Hepatocyte (in vitro differentiated cells): ENCODE results near the gene GDPD5. TPM values are rescaled to one million over a fixed set of nuclear protein-coding genes. Genes with fewer than 3 reads are reported as not detected.
A peak's percentile ranks its signal among the peaks of the same experiment; 100 is the strongest.

Source experiments
- DNase-seq: peaks from one replicate; pipeline ENCODE4 v3.0.0-alpha.2; 2016; ENCODE audit warnings: low spot score
- H2AFZ ChIP-seq: fragments of 200-600 bp; sonication (generic); 2 replicates; pipeline ENCODE4 v1.6.0; 2016; ENCODE audit warnings: antibody characterized with exemption, mild to moderate bottlenecking
- H3K27ac ChIP-seq: fragments of 200-600 bp; sonication (generic); 2 replicates; pipeline ENCODE4 v1.5.1; 2016; ENCODE audit warnings: mild to moderate bottlenecking
- H3K27me3 ChIP-seq: fragments of 200-600 bp; sonication (generic); 2 replicates; pipeline ENCODE4 v1.6.1; 2016
- H3K36me3 ChIP-seq: fragments of 200-600 bp; sonication (generic); replicated peaks from 2 replicates; pipeline ENCODE4 v1.5.1; 2016; ENCODE audit warnings: low read depth; ENCODE audit not compliant: insufficient read depth
- H3K4me1 ChIP-seq: fragments of 200-600 bp; sonication (generic); 2 replicates; pipeline ENCODE4 v1.5.1; 2016; ENCODE audit warnings: mild to moderate bottlenecking, moderate library complexity; ENCODE audit not compliant: insufficient read depth
- H3K4me2 ChIP-seq: fragments of 200-600 bp; sonication (generic); 2 replicates; pipeline ENCODE4 v1.6.0; 2016
- H3K4me3 ChIP-seq: fragments of 200-600 bp; sonication (generic); 2 replicates; pipeline ENCODE4 v1.5.1; 2016; ENCODE audit warnings: mild to moderate bottlenecking
- H3K79me2 ChIP-seq: fragments of 200-600 bp; sonication (generic); 2 replicates; pipeline ENCODE4 v1.6.0; 2017; ENCODE audit warnings: mild to moderate bottlenecking
- H3K9me2 ChIP-seq: fragments of 200-600 bp; sonication (generic); replicated peaks from 2 replicates; pipeline ENCODE4 v1.6.0; 2017; ENCODE audit warnings: mild to moderate bottlenecking; ENCODE audit not compliant: insufficient read depth
- H3K9me3 ChIP-seq: fragments of 200-600 bp; sonication (generic); 2 replicates; pipeline ENCODE4 v1.5.1; 2016; ENCODE audit warnings: low read depth, mild to moderate bottlenecking
- H4K20me1 ChIP-seq: fragments of 200-600 bp; sonication (generic); 2 replicates; pipeline ENCODE4 v1.6.0; 2016; ENCODE audit warnings: mild to moderate bottlenecking; ENCODE audit not compliant: insufficient read depth, poor library complexity, severe bottlenecking
- EZH2 ChIP-seq: fragments of 200-600 bp; sonication (generic); IDR thresholded peaks from 2 replicates; pipeline ENCODE4 v1.6.1; 2016; ENCODE audit warnings: antibody characterized with exemption, mild to moderate bottlenecking, borderline replicate concordance
- EZH2phosphoT487 ChIP-seq: fragments of 200-600 bp; sonication (generic); IDR thresholded peaks from one replicate; pipeline ENCODE4 v1.6.1; 2018; ENCODE audit warnings: antibody characterized with exemption, mild to moderate bottlenecking, low read depth, moderate library complexity; ENCODE audit not compliant: unreplicated experiment, severe bottlenecking
- WGBS: methylation state at CpG from one replicate; pipeline ENCODE4 v1.1.6; 2016; ENCODE audit warnings: low lambda C conversion rate; ENCODE audit errors: missing lambda C conversion rate; 5-methylcytosine and 5-hydroxymethylcytosine counted together
- polyA plus RNA-seq: library from polyadenylated mRNA; unstranded; fragments of >200 nt; fragmentation: Nextera tagmentation; extraction: Ambion mirVana; gene quantifications from 2 replicates; pipeline ENCODE4 v1.2.1, GENCODE V29; 2016
- total RNA-seq: library from RNA; depleted of rRNA; stranded (reverse); fragments of >200 nt; gene quantifications from 2 replicates; pipeline ENCODE4 v1.2.3, GENCODE V29; 2014
- TF ChIP-seq, protein P1 (sequence below): fragments of 200-600 bp; sonication (generic); IDR thresholded peaks from 2 replicates; pipeline ENCODE4 v1.5.1; 2016; ENCODE audit warnings: antibody characterized with exemption, mild to moderate bottlenecking; ENCODE audit not compliant: poor library complexity

GDPD5 gene
- total and polyA plus RNA-seq, 2 experiments from 2014 or later = 5.2 to 8.9 TPM

DNA sequence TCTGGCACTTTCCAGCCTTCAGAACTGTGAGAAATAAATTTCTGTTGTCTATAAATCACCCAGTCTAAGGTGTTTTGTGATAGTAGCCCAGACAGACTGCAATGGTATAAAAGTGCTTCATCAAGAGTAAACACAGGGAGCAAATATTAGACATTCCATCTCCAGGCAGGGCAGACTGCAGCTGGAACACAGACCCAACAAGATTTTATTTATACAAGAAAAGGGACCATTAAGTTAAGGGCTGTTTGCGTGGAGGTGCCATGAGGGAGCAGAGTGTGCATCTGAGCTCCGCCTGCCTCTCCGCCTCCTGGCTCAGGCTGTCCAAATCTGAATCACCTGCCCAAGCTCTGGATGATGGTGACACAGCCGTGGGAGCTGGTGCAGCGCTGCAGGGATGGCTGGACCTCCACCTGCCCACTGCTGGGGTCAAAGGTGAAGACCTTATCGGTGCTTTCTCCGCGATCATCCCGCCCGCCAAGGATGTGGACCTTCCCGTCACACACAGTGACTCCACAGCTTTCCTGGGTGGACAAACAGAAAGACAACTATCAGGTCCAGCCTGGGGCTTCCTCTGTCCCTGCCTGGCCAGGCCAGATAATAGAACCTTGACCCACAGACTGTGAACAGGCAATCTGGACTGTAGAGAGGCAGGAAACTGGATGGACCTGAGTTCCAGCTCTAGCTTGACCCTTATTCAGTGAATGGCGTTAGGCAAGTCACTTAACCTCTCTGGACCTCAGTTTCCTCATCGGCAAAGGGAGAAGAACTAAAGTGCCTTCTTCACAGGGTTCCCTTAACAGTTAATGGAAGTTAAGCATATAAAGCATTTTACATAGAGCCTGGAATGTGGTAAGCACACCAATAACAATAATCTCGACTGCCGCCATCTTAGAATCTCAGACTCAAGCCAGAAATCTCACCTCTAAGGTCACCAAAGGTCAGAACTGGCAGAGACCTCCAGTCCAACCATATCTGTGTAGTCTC is 103.2 kb downstream of the GDPD5 start:
- no peaks in the 10 kb centered on the region for H3K79me2 ChIP-seq
- no peaks in the 10 kb centered on the region for H4K20me1 ChIP-seq
- no peaks in the 10 kb centered on the region for H3K36me3 ChIP-seq
- DNase-seq = peak; percentile 77
- WGBS = 73% methylated on average over 15 of the region's 15 CpGs
- no peak overlapping the region for H3K4me3 ChIP-seq
- no peak overlapping the region for H2AFZ ChIP-seq
- no peaks in the 10 kb centered on the region for H3K9me2 ChIP-seq
- H3K4me2 ChIP-seq = peak overlapping the region; percentile 54
- TF ChIP-seq, protein P1, sequence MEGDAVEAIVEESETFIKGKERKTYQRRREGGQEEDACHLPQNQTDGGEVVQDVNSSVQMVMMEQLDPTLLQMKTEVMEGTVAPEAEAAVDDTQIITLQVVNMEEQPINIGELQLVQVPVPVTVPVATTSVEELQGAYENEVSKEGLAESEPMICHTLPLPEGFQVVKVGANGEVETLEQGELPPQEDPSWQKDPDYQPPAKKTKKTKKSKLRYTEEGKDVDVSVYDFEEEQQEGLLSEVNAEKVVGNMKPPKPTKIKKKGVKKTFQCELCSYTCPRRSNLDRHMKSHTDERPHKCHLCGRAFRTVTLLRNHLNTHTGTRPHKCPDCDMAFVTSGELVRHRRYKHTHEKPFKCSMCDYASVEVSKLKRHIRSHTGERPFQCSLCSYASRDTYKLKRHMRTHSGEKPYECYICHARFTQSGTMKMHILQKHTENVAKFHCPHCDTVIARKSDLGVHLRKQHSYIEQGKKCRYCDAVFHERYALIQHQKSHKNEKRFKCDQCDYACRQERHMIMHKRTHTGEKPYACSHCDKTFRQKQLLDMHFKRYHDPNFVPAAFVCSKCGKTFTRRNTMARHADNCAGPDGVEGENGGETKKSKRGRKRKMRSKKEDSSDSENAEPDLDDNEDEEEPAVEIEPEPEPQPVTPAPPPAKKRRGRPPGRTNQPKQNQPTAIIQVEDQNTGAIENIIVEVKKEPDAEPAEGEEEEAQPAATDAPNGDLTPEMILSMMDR = no peak
- H3K27ac ChIP-seq = peak overlapping the region; percentile 89
- H3K27me3 ChIP-seq = no peaks in the 10 kb centered on the region
- no peaks in the 10 kb centered on the region for H3K9me3 ChIP-seq
- H3K4me1 ChIP-seq = peaks cover 34% of the 10 kb centered on the region

DNA sequence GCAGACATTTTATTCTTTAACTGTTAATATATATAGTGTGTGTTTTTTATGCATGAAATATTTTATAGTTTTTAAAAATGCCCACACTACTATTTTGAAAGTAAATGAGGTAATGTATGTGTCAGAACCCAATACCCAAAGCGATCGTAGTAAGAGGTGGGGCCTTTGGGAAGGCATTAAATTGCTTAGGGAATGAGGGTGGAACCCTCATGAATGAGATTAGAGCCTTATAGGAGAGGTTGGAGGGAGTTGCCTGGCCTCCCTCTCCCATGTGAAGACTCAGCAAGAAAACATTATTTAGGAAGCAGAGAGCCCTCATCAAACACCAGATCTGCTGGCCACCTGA is 103.9 kb downstream of the GDPD5 start:
- H3K27me3 ChIP-seq = no peaks in the 10 kb centered on the region
- no peak overlapping the region for H3K4me3 ChIP-seq
- peaks cover 34% of the 10 kb centered on the region for H3K4me1 ChIP-seq
- H2AFZ ChIP-seq = no peak overlapping the region
- no peaks in the 10 kb centered on the region for H3K79me2 ChIP-seq
- H3K27ac ChIP-seq = peak overlapping the region; percentile 89
- no peaks in the 10 kb centered on the region for H3K9me3 ChIP-seq
- no peaks in the 10 kb centered on the region for H4K20me1 ChIP-seq
- H3K4me2 ChIP-seq = peak overlapping the region; percentile 38
- H3K9me2 ChIP-seq = no peaks in the 10 kb centered on the region
- no peak for DNase-seq
- TF ChIP-seq, protein P1 = no peak
- no peak for TF ChIP-seq EZH2phosphoT487
- TF ChIP-seq EZH2 = no peak
- WGBS = 67% methylated on average over 2 of the region's 2 CpGs
- H3K36me3 ChIP-seq = no peaks in the 10 kb centered on the region

DNA sequence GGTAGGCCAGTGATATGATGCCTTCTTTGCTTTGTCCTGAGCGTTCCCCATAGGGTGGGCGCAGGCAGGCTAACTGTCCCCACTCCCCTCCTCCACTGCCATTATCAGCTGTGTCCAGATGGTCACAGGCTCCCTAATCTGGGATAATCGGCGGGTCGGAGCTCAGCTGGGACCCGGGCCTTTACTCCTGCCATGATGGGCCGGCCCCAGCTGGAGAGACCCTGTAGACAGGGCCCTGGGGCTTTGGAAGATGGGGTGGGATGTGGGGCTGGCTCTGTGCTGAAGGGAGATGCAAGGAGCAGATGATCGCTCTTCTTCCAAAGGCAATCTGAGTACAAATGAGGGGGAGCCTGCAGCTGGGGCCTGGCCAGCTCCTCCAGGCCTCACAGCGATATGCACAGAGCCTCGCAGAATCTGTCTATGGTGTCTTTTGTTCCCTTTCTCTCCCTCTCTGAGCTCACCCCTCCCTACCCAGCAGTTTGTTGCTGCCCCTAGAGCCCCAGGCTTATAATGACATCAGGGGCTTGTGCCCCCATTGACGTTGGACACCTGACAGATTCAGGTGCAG is 104.6 kb downstream of the GDPD5 start:
- peak overlapping the region; percentile 89 for H3K27ac ChIP-seq
- no peaks in the 10 kb centered on the region for H3K9me3 ChIP-seq
- H3K4me1 ChIP-seq = peaks cover 34% of the 10 kb centered on the region
- no peak overlapping the region for H3K4me3 ChIP-seq
- DNase-seq = no peak
- TF ChIP-seq, protein P1 = no peak
- no peak for TF ChIP-seq EZH2
- no peak for TF ChIP-seq EZH2phosphoT487
- WGBS = 77% methylated on average over 11 of the region's 11 CpGs
- no peaks in the 10 kb centered on the region for H3K79me2 ChIP-seq
- H4K20me1 ChIP-seq = no peaks in the 10 kb centered on the region
- no peaks in the 10 kb centered on the region for H3K27me3 ChIP-seq
- peak overlapping the region; percentile 38 for H3K4me2 ChIP-seq
- no peaks in the 10 kb centered on the region for H3K9me2 ChIP-seq
- no peak overlapping the region for H2AFZ ChIP-seq
- no peaks in the 10 kb centered on the region for H3K36me3 ChIP-seq
